ENCODE measurements around the gene GHDC.
"Not testable (repeated sequence)": the region's sequence is repeated elsewhere in the genome, so short reads cannot be mapped to it uniquely, and the experiment has no call there.

Gene GHDC

DNA sequence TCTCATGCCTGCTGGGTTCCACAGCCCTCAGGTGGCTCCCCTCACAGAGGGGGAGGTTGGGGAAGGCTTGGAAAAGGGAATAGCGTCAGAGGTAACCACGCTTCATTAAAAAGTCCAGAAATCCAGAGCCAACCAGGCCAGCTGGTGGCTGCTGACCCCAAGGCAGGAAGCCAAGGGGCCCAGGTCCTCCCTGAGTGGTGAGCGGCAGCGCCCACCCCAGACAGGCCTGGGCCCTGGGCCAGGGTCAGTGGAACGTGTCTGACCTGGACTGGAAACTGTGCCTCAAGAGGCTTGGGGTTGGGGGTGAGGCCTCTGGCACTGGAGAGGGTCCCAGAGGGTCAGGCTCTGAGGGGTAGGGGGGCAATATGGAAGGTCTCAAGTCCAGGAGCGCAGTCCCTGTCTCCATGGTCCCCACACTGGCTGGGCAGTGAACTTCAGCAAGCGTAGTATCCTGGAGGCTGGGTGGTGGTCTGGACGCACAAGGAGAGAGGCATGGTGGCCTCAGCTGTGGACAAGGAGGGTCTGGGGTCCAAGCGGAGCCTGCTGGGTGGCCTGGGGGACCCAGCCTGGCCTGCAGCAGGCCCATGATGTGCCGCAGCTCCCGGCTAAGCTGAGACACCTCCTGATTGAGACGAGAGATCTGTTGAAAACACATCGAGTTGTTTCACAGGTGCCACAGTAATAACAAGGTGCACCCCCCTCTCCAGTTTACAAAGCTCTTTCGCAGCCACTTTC, 34.3 kb downstream of the GHDC start:
- DNase-seq, result no peak
- ChIA-PET CTCF (interaction anchor here (0.6 kb wide), 1 partner anchor 62 kb away, joined by 3 read pairs; no protein-coding TSS in a partner anchor), POLR2A (no interaction called here)

DNA sequence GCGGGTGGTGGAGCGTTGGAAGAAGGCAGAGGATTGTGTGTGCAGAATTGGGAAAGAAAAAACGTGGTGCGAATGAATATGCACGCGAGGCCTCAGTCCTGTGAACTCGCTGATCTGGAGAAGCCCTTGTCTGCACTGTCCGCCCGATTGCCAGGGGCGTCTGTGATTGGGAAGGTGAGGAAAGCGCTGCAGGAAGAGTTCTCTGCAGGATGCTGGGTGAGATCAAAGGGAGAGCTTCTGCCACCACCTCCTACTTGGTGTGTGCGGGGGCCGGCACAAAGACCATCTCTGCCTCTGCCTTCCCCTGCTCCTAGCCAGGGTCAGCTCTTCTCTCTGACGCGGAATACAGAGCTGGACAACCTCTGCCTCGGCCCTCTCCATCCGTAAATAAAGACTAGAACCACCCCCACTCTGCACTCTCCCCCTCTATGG, 38.7 kb downstream of the GHDC start:
- WGBS (ENCODE audit: insufficient coverage), result 72% methylated on average over 16 of the region's 17 CpGs
- peaks cover 8 to 15% (median 14%) of the 10 kb centered on the region in 4 experiments for H3K4me1 ChIP-seq (ENCODE audit: control extremely low read depth in 1 of 4, control insufficient read depth in 4 of 4, insufficient read depth in 4 of 4, low read length in 3 of 4)
- H3K27ac ChIP-seq (ENCODE audit: insufficient read depth in 1 of 2, low read depth in 1 of 2, low read length in 2 of 2, poor library complexity in 1 of 2, severe bottlenecking in 2 of 2), result peak overlapping the region in 1 of 2 experiments; percentile 95
- no peaks in the 10 kb centered on the region for H3K9me3 ChIP-seq (ENCODE audit: control extremely low read depth in 1 of 5, control insufficient read depth in 4 of 5, insufficient read depth in 2 of 5, low read depth in 1 of 5, low read length in 4 of 5)
- CTCF ChIA-PET, result interaction anchor here (1.3 to 1.6 kb wide), 2 partner anchors 24 to 43 kb away, joined by 3 to 4 read pairs; partner anchors contain the start of gene DHX58
- no peak for DNase-seq
- H3K4me3 ChIP-seq (ENCODE audit: control insufficient read depth in 1 of 7, extremely low read depth in 1 of 7, insufficient read depth in 4 of 7, low read depth in 2 of 7, low read length in 6 of 7), result peak overlapping the region; percentile 13 to 97 (median 93)
- no peaks in the 10 kb centered on the region for H3K27me3 ChIP-seq (replicated peaks in 2 of 5; ENCODE audit: control insufficient read depth in 4 of 5, insufficient read depth in 5 of 5, low read length in 4 of 5)
- POLR2A ChIA-PET, result no interaction called here
- H3K36me3 ChIP-seq (ENCODE audit: control insufficient read depth in 4 of 4, insufficient read depth in 4 of 4, low read length in 3 of 4), result peaks cover 4 to 9% (median 7%) of the 10 kb centered on the region in 4 experiments

More for the DNA sequence above, 34.3 kb downstream of the GHDC start:
- Histone ChIP-seq H3K36me3 (ENCODE audit: control insufficient read depth in 4 of 4, insufficient read depth in 4 of 4, low read length in 3 of 4) (no peaks in the 10 kb centered on the region), H3K27me3 (replicated peaks in 2 of 5; ENCODE audit: control insufficient read depth in 4 of 5, insufficient read depth in 5 of 5, low read length in 4 of 5) (no peaks in the 10 kb centered on the region), H3K4me1 (ENCODE audit: control extremely low read depth in 1 of 4, control insufficient read depth in 4 of 4, insufficient read depth in 4 of 4, low read length in 3 of 4) (peaks cover 0 to 3% (median 3%) of the 10 kb centered on the region in 4 experiments), H3K4me3 (ENCODE audit: control insufficient read depth in 1 of 7, extremely low read depth in 1 of 7, insufficient read depth in 4 of 7, low read depth in 2 of 7, low read length in 6 of 7) (no peak overlapping the region), H3K9me3 (ENCODE audit: control extremely low read depth in 1 of 5, control insufficient read depth in 4 of 5, insufficient read depth in 2 of 5, low read depth in 1 of 5, low read length in 4 of 5) (no peaks in the 10 kb centered on the region), H3K27ac (ENCODE audit: insufficient read depth in 1 of 2, low read depth in 1 of 2, low read length in 2 of 2, poor library complexity in 1 of 2, severe bottlenecking in 2 of 2) (no peak overlapping the region)
- WGBS (ENCODE audit: insufficient coverage), result 93% methylated on average over 12 of the region's 14 CpGs

DNA sequence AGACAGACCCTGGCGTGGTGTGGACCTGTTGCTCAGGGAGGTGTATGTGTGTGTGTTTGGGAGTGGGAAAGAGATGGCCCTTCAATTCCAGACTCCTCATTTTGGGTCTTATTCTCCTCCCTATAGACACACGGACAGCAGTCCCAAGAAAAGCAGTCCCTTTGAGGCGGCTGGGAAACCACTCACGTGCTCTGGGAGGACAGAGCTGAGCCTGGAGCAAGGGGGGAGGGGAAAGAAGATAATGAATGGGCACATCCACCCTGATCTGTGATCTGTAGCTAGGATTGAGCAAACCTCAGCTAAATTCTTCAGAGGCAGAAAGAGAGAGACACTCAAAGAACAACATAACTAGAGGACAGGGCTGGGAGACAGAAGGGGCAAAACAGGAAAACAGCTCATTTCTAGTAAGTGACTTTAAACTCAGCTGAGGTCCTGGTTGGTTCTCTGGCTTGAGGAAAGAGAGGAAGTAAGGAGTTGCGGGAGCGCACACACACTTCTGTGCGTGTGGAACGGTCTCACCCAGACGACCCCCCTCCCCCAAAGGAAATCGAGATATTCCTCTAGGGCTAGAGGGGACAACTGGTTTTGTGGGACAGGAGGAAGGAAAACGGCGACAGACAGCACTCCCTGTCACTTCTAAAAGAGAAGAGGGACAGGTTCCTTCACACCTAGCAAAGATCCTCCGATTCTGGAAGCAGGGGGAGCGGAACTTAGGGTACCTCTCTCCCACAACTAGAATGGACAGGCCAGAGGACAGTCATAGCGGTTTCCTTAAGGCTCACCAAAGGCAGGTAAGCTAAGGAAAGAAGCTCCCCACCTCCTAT, 40.2 kb downstream of the GHDC start:
- WGBS (ENCODE audit: insufficient coverage), result 23% methylated on average over 4 of the region's 15 CpGs
- Histone ChIP-seq H3K27me3 (replicated peaks in 2 of 5; ENCODE audit: control insufficient read depth in 4 of 5, insufficient read depth in 5 of 5, low read length in 4 of 5) (no peaks in the 10 kb centered on the region), H3K4me1 (ENCODE audit: control extremely low read depth in 1 of 4, control insufficient read depth in 4 of 4, insufficient read depth in 4 of 4, low read length in 3 of 4) (peaks cover 8 to 15% (median 14%) of the 10 kb centered on the region in 4 experiments), H3K4me3 (ENCODE audit: control insufficient read depth in 1 of 7, extremely low read depth in 1 of 7, insufficient read depth in 4 of 7, low read depth in 2 of 7, low read length in 6 of 7) (peak overlapping the region; percentile 73 to 98 (median 95)), H3K27ac (ENCODE audit: insufficient read depth in 1 of 2, low read depth in 1 of 2, low read length in 2 of 2, poor library complexity in 1 of 2, severe bottlenecking in 2 of 2) (peak overlapping the region; percentile 92 to 95), H3K36me3 (ENCODE audit: control insufficient read depth in 4 of 4, insufficient read depth in 4 of 4, low read length in 3 of 4) (peaks cover 4 to 11% (median 8%) of the 10 kb centered on the region in 4 experiments), H3K9me3 (ENCODE audit: control extremely low read depth in 1 of 5, control insufficient read depth in 4 of 5, insufficient read depth in 2 of 5, low read depth in 1 of 5, low read length in 4 of 5) (no peaks in the 10 kb centered on the region)
- ChIA-PET CTCF (interaction anchor here (0.7 to 2.8 kb wide), 6 partner anchors 16 to 36 kb away, joined by 3 to 10 read pairs (median 4); no protein-coding TSS in a partner anchor), POLR2A (interaction anchor here (0.7 to 1.4 kb wide), 4 partner anchors 17 to 20 kb away, joined by 3 to 4 read pairs (median 3); no protein-coding TSS in a partner anchor)
- DNase-seq, result peak; percentile 53 to 63 (median 61)

DNA sequence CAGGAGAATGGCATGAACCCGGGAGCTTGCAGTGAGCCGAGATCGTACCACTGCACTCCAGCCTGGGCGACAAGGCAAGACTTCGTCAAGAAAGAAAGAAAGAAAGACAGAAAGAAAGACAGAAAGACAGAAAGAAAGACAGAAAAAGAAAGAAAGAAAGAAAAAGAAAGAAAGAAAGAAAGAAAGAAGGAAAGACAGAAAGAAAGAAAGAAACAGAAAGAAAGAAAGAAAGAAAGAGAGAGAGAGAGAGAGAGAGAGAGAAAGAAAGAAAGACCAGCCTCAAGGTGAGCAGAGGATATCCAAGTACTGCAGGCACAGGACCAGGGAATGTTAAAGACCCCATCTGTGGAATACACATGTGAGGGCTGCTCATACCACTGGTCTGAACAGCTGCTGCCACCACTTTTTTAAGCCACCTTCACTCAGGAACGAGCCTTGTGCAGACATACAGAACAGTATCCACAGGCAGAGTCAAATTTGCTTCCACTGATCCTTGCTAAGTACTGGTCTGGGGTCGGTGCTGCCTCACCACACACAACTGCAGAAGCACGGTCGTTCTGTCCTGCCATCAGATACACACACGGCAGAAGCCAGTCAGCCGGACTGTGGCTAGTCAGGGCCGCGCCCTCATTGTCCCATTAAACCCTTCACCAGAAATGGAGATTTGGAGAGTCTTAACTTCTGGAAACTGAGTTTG, 47.2 kb downstream of the GHDC start:
- DNase-seq, result no peak
- no peaks in the 10 kb centered on the region for H3K27me3 ChIP-seq (replicated peaks in 2 of 5; ENCODE audit: control insufficient read depth in 4 of 5, insufficient read depth in 5 of 5, low read length in 4 of 5)
- CTCF ChIA-PET, result interaction anchor here (0.7 kb wide), 1 partner anchor 27 kb away, joined by 3 read pairs; no protein-coding TSS in a partner anchor
- 95% methylated on average over 13 of the region's 13 CpGs for WGBS (ENCODE audit: insufficient coverage)
- no peak overlapping the region for H3K27ac ChIP-seq (ENCODE audit: insufficient read depth in 1 of 2, low read depth in 1 of 2, low read length in 2 of 2, poor library complexity in 1 of 2, severe bottlenecking in 2 of 2)
- H3K36me3 ChIP-seq (ENCODE audit: control insufficient read depth in 4 of 4, insufficient read depth in 4 of 4, low read length in 3 of 4), result peaks cover 4 to 39% (median 25%) of the 10 kb centered on the region in 4 experiments
- H3K4me3 ChIP-seq (ENCODE audit: control insufficient read depth in 1 of 7, extremely low read depth in 1 of 7, insufficient read depth in 4 of 7, low read depth in 2 of 7, low read length in 6 of 7), result no peak overlapping the region
- POLR2A ChIA-PET, result interaction anchor here (0.6 kb wide), 1 partner anchor 33 kb away, joined by 3 read pairs; no protein-coding TSS in a partner anchor
- H3K4me1 ChIP-seq (ENCODE audit: control extremely low read depth in 1 of 4, control insufficient read depth in 4 of 4, insufficient read depth in 4 of 4, low read length in 3 of 4), result peaks cover 0 to 1% (median 0%) of the 10 kb centered on the region in 4 experiments
- no peaks in the 10 kb centered on the region for H3K9me3 ChIP-seq (ENCODE audit: control extremely low read depth in 1 of 5, control insufficient read depth in 4 of 5, insufficient read depth in 2 of 5, low read depth in 1 of 5, low read length in 4 of 5)

DNA sequence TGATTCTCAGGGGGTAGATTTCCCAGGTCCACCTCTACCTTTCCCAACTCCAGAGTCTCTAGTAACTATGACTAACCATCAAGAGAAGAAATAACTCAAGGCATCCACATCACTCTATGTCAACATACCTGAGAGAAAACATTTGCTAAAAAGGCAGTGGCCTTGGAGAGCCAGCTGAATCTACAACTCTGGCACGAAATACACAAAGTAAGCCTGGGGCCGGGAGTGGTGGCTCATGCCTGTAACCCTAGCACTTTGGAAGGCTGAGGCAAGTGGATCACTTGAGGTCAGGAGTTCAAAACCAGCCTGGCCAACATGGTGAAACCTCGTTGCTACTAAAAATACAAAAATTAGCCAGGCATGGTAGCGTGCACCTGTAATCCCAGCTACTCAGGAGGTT, 51.2 kb downstream of the GHDC start:
- H3K27me3 ChIP-seq (replicated peaks in 2 of 5; ENCODE audit: control insufficient read depth in 4 of 5, insufficient read depth in 5 of 5, low read length in 4 of 5); H3K4me3 ChIP-seq (ENCODE audit: control insufficient read depth in 1 of 7, extremely low read depth in 1 of 7, insufficient read depth in 4 of 7, low read depth in 2 of 7, low read length in 6 of 7); DNase-seq; H3K9me3 ChIP-seq (ENCODE audit: control extremely low read depth in 1 of 5, control insufficient read depth in 4 of 5, insufficient read depth in 2 of 5, low read depth in 1 of 5, low read length in 4 of 5); POLR2A ChIA-PET; H3K4me1 ChIP-seq (ENCODE audit: control extremely low read depth in 1 of 4, control insufficient read depth in 4 of 4, insufficient read depth in 4 of 4, low read length in 3 of 4): not testable (repeated sequence)
- peak overlapping the region in 1 of 2 experiments; percentile 19 for H3K27ac ChIP-seq (ENCODE audit: insufficient read depth in 1 of 2, low read depth in 1 of 2, low read length in 2 of 2, poor library complexity in 1 of 2, severe bottlenecking in 2 of 2)
- WGBS (ENCODE audit: insufficient coverage), result 97% methylated on average over 4 of the region's 4 CpGs
- CTCF ChIA-PET, result interaction anchor here (1.0 to 3.3 kb wide), 7 partner anchors 9 to 131 kb away, joined by 3 to 13 read pairs (median 4); no protein-coding TSS in a partner anchor
- H3K36me3 ChIP-seq (ENCODE audit: control insufficient read depth in 4 of 4, insufficient read depth in 4 of 4, low read length in 3 of 4), result peaks cover 3 to 60% (median 21%) of the 10 kb centered on the region in 4 experiments

DNA sequence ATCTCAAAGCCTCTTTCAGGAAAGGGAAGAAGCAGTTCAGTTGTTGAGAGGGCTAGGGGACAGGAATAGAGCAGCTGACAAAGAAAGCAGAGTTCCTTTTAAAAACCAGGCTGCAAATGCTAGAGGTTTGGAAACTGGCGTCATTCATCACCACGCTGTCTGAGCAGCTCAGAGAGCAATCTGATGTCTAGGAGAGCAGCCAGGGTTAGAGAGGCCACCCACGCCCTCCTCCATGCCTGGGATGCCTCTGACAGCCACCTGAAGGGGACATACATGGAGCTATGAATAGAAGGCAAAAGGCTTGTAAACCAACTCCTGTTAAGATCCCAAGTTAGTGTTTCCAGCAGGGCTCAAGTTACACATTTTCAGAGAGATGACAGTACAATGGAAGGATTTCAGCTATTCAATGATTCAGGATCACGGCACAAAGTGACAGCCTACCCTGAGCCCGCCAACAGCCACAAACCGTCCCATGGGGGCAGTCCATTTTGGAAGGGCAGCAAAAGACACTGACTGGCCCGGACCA, 51.9 kb downstream of the GHDC start:
- WGBS (ENCODE audit: insufficient coverage), result 84% methylated on average over 6 of the region's 7 CpGs
- Histone ChIP-seq H3K4me3 (ENCODE audit: control insufficient read depth in 1 of 7, extremely low read depth in 1 of 7, insufficient read depth in 4 of 7, low read depth in 2 of 7, low read length in 6 of 7) (no peak overlapping the region), H3K27ac (ENCODE audit: insufficient read depth in 1 of 2, low read depth in 1 of 2, low read length in 2 of 2, poor library complexity in 1 of 2, severe bottlenecking in 2 of 2) (peak overlapping the region in 1 of 2 experiments; percentile 19), H3K27me3 (replicated peaks in 2 of 5; ENCODE audit: control insufficient read depth in 4 of 5, insufficient read depth in 5 of 5, low read length in 4 of 5) (no peaks in the 10 kb centered on the region), H3K9me3 (ENCODE audit: control extremely low read depth in 1 of 5, control insufficient read depth in 4 of 5, insufficient read depth in 2 of 5, low read depth in 1 of 5, low read length in 4 of 5) (no peaks in the 10 kb centered on the region), H3K36me3 (ENCODE audit: control insufficient read depth in 4 of 4, insufficient read depth in 4 of 4, low read length in 3 of 4) (peaks cover 3 to 61% (median 20%) of the 10 kb centered on the region in 4 experiments), H3K4me1 (ENCODE audit: control extremely low read depth in 1 of 4, control insufficient read depth in 4 of 4, insufficient read depth in 4 of 4, low read length in 3 of 4) (peaks cover 0 to 10% (median 1%) of the 10 kb centered on the region in 4 experiments)
- POLR2A ChIA-PET, result no interaction called here
- CTCF ChIA-PET, result interaction anchor here (0.7 to 3.3 kb wide), 5 partner anchors 9 to 131 kb away, joined by 3 to 13 read pairs (median 4); no protein-coding TSS in a partner anchor
- DNase-seq, result no peak
